Inflammatory macrophage (primary cell): ENCODE results near the gene UBE3D.
"Not testable (repeated sequence)": the region's sequence is repeated elsewhere in the genome, so short reads cannot be mapped to it uniquely, and the experiment has no call there.

Experiments used
- DNase-seq, 2 donors: peaks; one replicate each; pipeline ENCODE4 v3.0.0-alpha.2; 2020 to 2022

UBE3D gene

DNA sequence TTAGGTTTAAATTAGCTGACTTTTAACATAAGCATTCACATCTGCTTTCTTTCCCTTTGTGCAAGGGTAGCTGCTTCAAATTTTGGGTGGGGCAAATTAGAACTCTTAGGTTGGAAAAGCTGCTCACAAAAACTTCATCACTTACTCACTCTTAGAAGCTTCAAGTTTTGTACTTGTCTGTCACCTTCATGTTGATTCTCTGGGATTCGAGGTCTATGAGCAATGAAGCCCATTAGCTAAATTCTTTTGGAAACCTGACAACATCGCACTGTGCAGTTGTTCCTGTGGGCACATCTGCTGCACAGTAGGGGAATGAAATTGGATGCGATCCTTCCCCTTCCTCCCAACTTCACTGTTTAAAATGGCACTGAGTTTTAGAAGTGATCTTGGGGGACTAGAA, 156.1 kb downstream of the UBE3D start:
- DNase-seq = no peak

DNA sequence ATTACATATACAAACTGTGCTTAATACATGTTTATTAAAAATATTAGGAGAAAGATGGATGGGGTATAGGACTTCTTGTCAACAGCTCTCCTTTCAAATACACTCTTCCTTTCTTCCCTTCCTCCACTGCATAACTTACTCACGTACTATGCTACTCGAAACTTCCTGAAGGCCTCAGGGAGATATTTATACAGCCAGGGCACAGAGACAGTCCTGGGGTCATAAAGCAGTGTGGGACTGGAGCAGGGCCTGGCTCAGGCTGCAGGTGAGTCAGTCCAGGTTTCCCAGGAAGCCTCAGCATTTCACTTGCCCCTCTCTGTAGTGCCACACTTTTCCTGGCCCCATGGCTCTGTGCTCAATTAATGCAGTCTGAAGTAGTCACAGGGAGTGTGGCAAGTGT, 157.0 kb downstream of the UBE3D start:
- DNase-seq = no peak

DNA sequence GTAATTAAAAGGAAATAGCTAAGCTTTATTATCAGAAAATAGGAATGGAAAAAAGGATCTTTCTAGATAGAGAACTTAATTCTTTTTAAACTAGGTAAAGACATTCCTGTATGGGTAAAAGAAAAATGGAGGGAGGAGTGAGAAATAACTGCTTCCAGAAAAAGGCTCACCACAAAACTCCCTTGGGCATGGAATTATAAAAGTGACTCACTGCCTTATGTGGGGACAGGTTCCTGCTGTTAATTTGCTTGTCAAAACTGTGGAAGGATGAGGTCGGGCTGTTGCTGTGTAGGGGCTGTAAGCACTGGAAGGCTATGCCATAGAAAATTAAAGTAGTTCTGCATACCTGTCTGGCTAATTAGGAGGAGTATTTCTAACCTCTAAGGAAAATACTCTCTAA, 158.7 kb downstream of the UBE3D start:
- no peak for DNase-seq

DNA sequence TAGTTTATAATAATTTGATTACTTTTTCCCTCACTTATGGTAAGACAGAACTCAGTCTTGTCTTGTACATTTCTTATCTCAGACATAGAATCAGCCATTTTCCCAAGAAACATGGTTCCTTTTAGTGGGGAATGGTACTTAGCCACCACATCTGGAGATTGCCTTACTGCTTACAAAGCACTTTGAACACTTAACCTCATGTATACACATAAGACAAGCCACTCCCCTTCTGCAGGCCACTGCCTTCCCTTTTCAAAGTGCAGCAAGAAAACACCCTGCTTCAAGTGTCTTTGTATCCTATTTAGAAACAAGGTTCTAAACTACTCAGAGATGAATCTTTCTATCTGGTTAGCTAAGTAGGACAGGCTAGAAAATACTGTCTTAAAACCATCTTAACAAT, 159.2 kb downstream of the UBE3D start:
- DNase-seq = no peak

DNA sequence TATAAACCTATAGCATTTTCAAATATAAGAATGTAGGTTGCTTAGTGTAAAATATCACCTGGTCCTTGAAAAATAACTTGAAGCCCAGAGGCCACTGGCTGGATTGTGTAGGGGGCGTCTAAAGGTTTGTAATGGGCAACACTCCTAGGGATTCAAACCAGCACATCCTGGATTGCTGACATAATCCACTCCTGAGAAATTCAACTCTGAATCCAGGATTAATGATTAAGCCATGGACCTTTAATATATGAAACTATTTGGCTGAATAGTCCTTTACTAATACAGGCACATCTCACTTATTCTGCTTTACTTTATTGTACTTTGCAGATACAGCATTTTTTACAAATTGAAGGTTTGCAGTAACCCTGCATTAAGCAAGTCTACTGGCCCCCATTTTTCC, 160.8 kb downstream of the UBE3D start:
- no peak for DNase-seq

DNA sequence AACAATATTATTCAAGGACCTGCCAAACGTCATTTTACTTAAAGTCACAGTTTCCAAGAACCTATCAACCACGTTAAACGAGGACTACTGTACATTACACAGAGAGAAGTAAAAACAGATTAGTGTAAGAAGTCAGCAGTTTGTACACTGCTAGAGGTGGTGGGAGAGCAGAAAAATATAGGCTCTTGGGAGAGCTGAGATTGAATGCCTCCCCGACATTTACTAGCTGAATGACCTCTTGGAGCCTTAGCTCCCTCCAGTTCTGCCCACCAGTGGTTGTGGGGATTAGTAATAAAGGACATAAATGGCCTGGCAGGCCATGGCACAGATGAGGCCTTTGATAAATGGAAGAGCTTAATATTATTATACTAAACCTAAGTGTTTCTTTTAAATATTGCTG, 161.4 kb downstream of the UBE3D start:
- DNase-seq = no peak

DNA sequence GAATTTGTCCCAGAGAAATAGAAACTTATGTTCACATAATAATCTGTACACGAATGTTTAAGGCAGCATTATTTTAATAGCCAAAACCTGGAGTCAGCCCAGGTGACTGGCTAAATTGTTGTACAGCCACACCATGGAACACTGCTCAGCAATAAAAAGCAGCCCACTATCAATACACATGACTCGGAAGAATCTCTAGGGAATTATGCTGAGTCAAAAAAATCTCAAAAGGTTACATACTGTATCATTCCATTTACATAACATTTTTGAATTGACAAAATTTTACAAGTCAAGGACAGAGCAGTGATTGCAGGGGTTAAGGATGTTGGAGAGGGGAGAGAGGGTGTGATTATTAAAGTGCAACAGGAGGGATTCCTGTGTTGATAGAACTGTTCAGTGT, 163.4 kb downstream of the UBE3D start:
- DNase-seq = no peak

DNA sequence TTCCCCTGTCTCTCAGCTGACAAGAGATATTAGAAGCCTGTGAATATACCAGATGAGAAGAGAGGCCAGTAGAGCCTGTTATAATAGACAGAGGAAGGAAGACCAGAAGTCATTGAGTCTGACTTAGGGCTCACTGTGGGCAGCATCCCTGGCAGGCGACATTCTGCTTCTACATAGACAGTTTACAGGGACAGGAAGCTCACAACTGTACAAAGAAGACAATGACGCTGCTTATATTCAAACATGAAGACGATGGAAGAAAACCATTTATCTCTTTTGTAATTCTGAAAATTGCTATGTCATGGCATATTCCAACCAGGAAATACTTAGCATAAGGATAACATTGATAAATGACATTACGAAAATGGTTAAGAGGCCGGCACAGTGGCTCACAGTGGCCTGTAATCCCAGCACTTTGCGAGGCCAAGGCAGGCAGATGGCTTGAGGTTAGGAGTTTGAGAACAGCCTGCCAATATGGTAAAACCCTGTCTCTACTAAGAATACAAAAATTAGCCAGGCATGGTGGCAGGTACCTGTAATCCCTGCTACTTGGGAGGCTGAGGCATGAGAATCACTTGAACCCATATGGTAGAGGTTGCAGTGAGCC, 170.9 kb downstream of the UBE3D start:
- no peak for DNase-seq

DNA sequence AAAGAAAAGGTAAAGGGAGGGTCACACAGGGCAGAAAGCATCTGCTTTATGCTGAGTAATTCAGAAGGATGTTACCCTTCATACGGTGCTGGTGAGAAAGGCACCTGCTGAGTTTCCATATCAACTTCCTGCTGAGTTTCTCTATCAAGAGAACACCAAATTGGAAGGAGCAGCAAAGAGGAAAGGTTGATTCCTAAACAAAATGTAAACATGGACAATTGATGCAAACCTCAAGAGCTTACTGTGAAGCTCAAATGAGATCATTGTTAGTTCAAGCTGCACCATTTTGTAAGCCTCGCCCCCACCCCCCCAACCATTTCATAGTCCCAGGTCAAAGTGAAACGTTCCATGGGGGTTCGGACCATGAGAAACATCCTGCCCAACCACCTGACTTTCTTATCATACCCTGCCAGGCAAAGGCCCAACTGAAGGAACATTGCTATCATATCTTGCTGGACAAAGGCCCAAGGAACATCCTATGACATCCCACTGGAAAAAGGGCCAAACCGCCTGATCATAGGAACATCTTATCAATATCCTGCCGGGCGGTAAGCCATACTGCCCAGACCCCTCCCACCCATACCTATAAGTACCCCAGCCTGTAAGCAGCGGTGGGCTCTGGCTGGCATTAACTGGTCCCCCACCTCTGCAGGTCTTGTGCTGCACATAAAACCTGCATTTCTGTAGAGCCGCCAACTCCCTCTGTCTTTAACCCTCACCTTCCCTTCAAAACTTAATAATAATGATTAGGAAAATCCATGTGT, 171.6 kb downstream of the UBE3D start:
- no peak for DNase-seq

DNA sequence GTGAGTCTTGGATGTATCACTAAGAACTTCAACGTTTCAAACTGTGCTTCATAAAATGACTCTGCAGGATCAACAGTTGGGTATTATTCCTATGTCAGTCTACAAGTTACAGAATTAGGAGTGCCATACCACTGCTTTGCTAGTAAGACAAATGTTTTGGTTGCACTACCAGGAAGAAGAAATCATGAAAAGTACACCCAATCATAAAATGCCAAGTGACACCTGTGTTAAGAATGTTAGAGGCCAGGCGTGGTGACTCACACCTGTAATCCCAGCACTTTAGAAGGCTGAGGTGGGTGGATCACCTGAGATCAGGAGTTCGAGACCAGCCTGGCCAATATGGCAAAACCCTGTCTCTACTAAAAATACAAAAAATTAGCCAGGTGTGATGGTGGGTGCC, 174.1 kb downstream of the UBE3D start:
- DNase-seq = not testable (repeated sequence)

DNA sequence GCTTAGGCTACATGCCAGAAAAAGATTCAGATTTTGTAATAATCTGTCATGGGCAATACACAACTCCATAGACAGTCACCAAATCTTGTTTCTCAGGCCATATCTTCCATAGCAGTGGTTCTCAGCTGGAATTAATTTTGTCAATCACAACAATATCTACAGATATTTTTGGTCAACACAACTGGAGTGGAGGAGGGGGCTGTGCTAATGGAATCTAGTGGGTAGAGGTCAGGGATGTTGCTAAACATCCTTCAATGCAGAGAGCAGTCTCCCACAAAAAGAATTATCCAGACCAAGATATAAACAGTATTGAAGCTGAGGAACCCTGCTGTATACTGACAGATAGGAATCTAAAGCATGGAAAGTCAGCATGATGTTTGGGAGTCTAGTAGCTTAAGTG, 174.6 kb downstream of the UBE3D start:
- no peak for DNase-seq

DNA sequence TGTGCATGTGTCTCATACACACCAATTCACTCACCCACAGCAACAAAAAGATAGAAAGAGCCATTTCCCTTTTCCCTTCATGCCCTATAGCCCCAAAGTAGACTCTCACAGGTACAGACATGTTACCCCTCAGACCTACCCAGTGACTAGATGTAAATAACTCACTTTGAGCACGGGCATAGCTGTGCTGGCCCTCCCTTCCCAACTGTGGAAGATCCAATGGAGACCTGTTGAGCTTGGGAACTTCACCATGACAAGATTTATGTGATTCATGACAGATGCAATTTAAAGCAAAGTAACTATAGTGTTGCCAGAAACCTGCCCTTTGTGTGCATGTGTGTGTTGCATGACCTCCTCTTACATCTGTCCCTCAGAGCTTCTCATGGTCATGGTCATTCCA, 175.4 kb downstream of the UBE3D start:
- no peak for DNase-seq

DNA sequence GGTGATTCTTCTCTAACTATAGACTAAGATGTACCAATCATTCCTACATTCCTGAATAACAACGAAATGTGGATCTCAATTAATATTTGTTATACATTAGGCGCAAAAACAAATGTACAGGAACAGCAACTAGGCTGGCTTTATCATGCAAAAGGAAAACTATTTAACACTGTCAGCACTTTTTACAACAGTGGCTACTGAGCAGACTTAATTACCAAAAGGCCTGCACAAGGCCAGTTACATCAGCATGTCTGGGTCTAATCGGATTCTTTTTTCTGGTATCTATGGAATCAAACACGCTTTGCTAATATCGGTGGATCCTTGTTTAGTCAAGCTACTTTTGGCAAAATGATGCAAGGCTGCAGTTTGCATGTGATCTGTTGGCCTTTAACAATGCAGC, 176.5 kb downstream of the UBE3D start:
- no peak for DNase-seq

DNA sequence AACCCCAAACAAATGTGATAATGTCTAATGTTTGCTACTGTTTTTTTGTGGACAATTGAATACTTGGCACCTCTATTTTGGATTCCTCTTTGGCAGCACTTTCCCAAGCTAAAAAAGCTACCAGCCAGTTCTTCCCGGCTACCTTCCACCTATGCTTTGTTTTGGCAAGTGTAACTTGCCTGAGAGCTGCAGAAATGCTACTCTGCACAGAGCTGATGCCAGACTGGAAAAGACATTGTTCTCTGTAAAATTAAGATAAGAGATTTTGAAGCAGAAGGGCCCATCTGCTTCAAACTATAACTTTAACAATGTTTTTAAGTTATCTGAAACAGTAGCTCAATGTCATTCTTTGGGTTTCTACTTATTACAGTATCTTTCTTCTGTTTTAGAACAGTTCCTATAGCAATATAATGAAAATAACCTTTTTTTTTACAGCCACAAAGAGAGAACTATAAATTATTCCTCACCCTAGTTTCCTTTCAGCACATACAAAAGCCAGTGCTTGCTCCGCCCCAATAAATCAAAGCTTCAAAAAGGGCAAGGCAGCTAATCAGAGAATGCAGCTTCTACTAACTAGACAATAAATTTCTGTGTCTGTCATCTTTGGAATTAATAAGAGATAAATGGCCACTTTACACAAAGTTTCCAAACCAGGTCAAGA, 183.1 kb downstream of the UBE3D start:
- no peak for DNase-seq

DNA sequence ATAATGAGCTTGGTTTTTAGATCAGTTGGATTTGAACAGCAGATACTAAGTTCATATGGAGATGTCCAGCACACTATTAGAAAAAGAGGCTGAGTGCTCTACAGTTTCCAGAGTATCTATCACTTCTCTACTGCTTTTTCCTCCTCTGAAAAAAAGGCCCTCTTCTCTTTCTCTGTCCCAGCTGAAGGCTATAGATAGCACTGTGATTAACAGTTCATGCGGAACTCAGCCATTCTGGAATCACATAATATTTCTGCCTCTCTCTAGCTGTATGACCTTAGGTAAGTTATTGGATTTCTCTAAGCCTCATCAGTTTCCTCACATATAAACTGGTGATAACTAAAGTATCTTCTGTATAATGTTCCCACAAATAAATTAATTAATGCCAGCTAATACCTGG, 184.1 kb downstream of the UBE3D start:
- no peak for DNase-seq

DNA sequence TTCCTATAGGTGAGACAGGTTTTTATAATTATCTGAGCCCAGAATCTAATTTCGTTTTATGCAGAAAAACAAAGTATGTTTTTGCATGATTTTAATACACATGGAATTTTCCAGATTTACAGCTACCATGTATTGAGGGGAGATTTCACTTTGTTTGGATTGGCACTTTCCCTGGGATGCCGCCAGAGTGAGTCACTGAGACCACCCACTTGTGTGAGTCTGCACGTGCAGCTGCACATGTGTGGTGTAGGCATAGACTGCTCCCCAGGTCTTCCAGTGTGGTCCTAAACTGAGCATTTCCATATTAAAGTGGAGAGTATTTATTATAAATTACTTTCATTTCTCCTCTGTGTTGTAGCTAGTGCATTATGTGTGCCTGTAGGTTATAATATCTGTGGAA, 186.8 kb downstream of the UBE3D start:
- no peak for DNase-seq

DNA sequence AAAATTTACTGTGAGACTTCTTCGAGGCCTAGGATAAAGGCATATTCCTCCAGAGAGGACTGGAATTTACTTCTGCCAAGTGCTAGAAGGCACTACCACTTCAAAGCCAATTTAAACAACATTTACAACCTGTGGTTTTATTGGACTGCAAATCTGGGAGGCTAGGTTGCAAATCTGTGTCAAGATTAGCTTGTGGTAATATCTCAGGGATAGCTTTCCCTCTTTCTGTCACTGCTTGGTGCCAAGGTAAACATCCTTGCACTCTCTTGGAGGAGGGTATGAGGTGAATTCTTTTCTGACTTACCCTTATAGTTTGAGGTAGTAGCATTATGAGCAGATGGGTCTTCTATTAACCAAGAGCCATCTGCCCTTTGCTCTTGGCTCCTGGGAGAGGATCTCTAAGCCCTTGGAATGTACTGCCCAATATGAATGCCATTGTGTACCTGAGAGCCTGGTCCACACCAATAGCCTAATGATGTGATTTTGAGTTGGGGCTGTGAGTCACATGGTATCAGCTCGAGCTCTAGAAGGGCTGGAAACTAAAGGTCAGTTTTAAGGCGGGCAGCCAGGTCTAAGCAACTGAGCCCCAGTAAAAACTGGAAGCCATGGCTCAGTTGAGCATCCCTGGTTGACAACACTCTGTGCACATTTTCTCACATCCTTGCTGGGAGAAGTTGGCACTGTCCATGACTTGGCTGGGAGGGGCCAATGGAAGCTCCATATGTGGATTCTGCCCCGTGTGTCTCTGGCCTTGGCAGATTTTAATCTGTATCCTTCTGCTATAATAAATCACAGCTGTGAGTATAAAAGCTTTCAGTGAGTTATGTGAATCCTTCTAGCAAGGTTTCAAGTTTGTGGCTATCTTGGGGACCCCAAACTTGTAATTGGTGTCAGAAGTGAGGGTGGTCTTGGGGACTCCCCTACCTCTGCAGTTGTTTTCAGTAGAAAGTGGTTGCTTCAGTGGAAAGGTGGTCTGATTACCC, 188.1 kb downstream of the UBE3D start:
- no peak for DNase-seq

DNA sequence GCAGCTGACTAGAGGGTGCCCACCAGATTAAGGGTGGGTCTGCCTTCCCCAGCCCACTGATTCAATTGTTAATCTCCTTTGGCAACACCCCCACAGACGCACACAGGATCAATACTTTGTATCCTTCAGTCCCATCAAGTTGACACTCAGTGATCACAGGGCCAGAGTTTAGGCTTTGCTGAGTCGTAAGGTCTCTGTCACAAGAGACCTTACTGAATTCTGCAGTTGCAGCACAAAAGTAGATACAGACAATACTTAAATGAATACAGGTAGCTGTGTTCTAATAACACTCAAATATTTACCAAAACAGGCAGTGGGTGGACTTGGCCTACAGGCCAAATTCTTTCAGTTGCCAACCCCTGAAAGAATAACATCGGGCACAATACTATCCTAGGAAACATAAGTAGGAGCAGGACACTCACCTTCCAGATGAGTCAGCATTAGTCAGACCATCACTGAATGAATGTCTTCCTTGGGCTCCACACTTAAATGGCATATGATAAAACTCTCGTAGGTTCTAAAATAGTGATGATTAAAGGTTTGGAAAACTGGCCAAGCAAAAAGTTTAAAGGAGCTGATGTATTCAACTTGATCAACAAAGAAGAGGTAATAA, 190.0 kb downstream of the UBE3D start:
- DNase-seq = no peak

DNA sequence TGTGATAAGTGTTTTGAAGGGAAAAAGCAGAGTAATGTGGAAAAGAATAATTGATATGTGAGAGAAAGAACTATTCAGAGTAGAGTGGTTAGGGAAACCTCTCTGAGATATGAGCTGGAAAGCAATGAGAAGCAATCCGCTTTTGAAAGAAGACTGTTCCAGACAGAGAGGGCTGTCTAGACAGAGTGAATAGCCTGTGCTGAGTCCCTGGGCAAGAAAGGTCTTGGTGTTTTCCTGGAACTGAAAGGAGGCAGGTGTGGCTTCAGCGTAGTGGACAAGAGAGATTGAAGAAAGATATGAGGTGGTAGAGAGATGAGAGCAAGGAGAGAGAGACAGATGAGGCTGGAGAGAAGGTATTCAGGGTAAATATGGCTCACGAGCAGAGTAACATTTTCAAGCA, 190.8 kb downstream of the UBE3D start:
- no peak for DNase-seq

DNA sequence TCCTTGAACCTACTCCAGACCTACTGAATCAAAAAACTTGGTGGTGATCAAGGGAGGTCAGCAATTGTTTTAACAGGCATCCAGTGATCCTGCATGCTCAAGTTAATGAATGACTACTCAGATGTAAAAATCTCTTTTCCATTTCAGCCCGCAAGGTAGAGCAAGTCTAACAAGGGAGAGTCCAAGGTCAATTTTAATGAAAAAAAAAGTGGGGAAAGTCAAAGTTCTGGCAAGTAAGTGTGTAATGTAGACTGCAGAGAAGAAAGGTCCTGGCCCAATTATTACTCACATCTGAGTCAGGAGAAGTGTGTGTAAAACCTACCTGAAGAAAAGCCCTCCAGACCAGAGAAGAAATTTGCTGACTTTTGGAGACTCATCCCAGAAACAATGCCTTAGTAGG, 193.5 kb downstream of the UBE3D start:
- DNase-seq = no peak

DNA sequence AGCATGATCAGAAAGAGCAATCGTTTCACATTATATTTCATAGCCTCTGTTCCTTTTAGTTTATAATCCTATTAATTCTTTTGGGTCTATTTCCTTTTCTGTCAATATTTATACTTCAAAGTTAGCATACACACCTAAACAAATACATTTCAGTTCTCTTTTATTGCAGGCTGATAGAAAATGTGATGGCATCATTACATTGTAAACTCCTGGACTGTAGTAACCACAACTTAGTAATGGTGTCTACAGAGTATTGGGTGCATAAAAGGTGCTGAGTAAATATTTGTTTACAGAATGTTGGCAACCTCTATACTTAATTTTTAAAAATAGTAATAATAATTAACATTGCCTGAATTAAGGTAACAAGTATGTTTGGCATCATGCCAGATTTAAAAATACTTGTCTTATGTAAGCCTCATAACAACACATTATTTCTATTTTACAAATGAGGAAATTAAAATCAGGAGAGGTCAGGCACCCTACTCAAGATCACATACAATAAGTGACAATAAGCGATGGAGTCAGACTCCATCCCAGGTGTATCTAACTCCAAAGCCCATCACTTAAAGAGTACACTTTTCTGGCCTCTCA, 195.0 kb downstream of the UBE3D start:
- DNase-seq = no peak

DNA sequence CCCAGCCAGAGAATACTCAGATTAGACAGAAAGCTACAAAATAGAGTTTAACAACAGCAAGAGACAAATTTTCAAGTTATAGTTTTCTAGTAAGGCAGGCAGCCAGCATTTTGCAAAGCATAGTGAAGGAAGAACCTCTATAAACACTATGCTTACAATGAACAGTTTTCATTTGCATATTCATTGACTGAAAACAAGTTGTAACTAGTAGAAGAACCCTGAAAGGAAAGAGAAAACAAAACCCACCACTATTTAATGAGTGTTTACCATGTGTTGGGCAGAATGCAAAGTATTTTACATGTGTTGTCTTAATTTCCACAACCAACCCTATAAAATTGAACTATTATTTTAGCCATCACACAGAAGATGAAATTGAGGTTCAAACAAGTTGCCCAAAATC, 196.1 kb downstream of the UBE3D start:
- no peak for DNase-seq
